ENCODE measurements around the gene GPN1.
"Not testable (repeated sequence)": the region's sequence is repeated elsewhere in the genome, so short reads cannot be mapped to it uniquely, and the experiment has no call there.

Gene GPN1

DNA sequence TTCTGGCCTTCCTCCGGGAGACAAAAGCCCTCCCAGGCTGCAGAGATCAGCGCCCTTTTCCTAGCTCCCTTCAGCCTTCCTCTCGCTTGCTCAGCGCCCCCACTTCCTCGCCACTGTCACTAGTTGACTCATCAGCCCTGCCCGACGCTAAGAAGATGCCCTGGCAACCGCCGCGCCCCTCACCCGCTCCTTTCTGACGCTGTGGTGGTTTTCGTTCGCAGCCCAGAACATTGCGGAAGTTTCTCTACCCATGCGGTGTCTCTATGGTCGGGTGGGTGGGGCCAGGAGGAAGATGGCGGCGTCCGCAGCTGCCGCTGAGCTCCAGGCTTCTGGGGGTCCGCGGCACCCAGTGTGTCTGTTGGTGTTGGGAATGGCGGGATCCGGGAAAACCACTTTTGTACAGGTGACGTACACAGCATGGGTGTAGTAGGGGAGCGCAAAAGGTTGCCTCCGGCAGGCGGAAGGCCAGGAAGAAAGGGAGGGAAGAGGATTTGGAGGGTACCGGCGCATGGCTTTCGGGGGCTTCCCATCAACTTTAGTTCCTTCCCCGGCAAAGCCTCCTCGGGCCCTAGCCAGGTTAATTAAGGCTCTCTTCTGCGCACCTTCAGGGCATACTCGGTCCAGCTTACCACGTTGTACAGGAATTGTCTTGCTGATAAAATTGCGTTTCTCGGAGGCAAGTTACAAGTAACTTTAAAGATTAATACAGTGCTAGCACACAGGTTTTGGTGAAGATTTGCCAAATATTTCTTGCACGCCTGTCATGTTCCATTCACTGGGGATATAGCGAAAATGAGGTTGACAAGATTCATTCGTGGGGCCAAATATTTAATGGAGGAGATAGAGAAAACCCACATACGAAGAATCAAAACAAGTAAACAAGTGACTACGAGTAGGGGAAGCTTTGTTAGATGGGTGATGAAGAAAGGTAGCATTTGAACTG, at the start of gene GPN1, which contains the start of gene CCDC121:
Gene GPN1, plus strand, starts transcription at position 284 of the 943 bp plus-strand sequence. Its CDS starts 9 bp downstream, at position 293.
Gene CCDC121, minus strand, starts transcription at position 246 of the 943 bp plus-strand sequence. CDS start 1,213 bp downstream, outside the sequence.
- DNase-seq: peak; percentile 95

GRCh38 chr2:27581417-27582128, 47.3 kb upstream of the GPN1 start:
- no peak for DNase-seq

GRCh38 chr2:27582129-27582694, 46.6 kb upstream of the GPN1 start:
- DNase-seq: no peak

DNA sequence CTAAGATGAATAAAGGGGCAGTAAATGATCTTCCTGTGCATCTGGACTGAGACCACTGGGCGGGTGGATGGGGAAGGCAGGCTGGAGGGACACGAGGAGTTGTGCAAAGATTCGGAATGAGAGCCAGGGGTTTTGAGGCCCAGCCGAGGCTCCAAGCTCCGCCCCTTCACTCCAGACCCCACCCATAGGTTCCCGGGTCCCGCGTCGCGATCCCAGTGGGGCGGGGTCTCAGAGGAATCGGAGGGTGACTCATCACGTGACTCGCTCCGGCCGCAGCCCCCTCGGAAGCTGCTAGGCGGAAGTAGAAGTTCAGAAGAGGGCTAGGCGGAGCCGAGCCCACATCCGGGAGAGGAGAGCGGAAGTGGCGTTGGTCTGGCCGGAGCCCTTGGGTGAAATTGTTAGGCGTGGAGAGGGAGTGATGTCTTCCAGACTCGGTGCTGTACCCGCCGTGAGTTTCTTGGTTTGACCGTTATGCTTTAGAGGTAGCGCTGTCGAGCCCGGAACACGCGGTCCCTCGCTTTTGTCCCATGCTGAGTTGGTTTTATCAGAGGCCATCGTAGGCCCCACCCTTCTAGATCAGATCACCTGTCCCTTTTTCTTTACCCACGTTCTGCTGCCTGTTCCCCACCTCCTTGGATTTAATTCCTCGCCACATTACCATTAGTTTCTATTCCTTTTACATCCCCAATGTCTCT, 46.0 kb upstream of the GPN1 start, which contains the start of gene ZNF512:
Gene ZNF512, plus strand, starts transcription at position 348 of the 695 bp plus-strand sequence. Its CDS starts 71 bp downstream, at position 419.
- peak; percentile 83 for DNase-seq

DNA sequence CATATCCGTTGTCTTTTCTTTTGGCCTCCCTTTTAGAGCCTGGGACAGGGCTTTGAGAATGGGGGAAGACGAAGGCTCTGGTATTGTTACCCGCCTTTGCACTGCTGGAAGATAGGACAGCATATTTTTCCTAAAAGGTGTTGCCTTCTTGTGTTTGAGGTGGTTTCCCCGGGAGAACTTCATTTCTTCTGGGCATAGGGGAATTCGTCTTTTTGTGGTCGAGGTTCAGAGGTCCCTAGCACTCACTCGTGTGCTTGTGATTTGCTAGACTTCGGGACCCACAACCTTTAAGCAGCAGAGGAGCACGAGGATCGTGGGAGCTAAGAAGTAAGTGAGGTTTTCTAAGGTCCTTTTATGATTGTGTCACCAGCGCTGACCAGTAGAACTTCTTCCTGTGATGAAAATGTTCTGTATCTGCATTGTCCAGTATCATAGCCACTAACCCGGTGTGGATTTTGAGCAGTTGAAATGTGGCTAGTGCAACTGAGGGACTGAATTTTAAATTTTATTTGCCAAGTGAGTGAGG, 45.4 kb upstream of the GPN1 start:
- no peak for DNase-seq

DNA sequence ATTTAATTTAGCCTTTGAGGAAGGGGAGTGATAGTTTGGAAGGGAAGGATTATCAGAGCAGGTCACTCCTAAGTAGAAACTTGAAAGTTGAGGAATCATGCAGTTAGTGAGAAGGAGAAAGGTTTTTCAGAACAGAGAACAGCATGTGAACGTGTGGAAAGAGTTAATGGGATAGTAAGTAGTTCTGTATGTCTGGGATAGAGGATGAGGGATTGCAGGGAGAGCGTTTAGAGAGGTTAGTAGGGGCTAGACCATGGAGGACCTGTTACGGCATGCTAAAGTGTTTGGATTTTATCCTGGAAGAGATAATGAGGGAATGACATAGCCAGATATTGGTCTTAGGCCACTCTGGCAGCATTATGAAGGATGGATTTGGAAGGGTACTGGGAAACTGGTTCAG, 44.3 kb upstream of the GPN1 start:
- no peak for DNase-seq

GRCh38 chr2:27587025-27587424, 41.8 kb upstream of the GPN1 start:
- DNase-seq: no peak

DNA sequence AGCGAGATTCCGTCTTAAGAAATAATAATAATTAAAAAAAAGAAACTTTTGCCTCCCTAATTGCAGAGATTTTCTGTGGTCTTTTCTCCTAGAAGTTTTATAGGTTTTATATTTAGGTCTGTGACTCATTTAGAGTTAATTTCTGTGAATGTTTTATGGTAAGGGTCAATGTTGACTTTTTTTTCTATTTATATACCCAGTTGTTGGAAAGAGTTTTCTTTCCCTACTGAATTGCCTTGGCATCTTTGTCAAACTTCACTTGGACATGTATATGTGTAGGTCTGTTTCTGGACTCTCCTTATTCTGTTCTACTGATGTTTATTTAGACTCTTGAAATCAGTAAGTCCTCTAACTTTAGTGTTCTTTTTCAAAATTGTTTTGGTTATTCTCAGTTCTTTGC, 40.5 kb upstream of the GPN1 start:
- no peak for DNase-seq

GRCh38 chr2:27591745-27592144, 37.1 kb upstream of the GPN1 start:
- no peak for DNase-seq

- DNase-seq: no peak
Observed at GRCh38 chr2:27593240-27593639, 35.6 kb upstream of the GPN1 start.

DNA sequence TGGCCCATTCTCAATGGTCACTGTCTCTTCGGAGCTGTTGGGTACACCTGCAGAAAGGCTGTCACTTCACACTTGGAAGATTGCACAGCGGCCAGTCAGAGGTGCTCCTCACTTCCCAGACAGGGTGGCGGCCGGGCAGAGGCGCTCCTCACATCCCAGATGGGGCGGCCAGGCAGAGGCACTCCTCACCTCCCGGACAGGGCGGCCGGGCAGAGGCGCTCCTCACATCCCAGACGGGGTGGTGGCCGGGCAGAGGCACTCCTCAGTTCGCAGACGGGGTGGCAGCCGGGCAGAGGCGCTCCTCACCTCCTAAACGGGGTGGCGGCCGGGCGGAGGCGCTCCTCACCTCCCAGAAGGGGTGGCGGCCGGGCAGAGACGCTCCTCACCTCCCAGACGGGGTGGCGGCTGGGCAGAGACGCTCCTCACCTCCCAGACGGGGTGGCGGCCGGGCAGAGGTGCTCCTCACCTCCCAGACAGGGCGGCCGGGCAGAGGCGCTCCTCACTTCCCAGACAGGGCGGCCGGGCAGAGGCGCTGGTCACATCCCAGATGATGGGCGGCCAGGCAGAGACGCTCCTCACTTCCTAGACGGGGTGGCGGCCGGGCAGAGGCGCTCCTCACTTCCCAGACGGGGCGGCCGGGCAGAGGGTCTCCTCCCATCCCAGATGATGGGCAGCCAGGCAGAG, 34.7 kb upstream of the GPN1 start:
- not testable (repeated sequence) for DNase-seq

DNA sequence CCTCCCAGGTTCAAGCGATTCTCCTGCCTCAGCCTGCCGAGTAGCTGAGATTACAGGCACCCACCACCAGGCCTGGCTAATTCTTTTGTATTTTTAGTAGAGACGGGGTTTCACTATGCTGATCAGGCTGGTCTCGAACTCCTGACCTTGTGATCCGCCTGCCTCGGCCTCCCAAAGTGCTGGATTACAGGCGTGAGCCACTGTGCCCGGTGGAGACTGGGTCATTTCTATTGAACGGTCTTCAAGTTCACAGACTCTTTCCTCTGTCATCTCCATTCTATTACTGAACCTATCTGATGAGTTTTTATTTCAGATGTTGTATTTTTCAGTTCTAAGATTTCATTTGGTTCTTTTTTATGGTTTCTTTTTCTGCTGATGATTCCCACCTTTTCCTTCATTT, 33.4 kb upstream of the GPN1 start:
- not testable (repeated sequence) for DNase-seq

GRCh38 chr2:27596627-27597026, 32.2 kb upstream of the GPN1 start:
- DNase-seq: no peak

DNA sequence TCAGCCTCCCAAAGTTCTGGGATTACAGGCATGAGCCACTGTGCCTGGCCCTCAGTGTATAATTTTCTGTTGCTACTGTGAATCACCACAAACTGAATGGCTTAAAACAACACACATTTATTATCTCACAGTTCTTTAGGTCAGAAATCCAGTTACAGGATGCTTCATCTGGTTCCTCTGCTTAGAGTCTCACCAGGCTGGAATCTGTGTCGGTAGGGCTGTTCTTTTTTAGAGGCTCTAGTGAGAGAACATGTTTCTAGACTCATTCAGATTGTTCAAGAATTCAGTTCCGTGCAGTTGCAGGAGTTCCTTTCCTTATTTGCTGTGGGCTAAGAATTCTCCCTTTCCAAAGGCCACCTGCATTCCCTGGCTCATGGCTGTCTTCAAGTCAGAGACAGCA, 22.2 kb upstream of the GPN1 start:
- no peak for DNase-seq

DNA sequence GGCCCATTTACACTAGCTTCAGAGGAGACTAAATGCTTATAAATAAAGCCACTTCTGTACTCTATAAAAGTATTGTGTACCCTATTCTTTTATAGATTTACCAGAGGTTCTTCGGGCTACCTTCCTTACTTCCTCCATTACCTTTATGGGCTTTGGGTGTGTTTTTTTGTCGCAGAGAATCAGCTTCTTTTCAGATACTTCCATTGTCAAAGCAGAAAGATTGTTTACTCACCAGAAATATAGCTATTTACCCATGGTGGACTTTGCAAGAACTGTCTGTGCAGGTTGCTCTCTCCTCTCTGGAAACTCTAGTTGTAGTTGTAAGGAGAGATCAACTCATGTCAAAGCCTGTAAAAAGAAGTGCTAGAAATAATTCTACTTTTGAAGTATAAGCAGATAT, 14.9 kb upstream of the GPN1 start:
- DNase-seq: no peak

DNA sequence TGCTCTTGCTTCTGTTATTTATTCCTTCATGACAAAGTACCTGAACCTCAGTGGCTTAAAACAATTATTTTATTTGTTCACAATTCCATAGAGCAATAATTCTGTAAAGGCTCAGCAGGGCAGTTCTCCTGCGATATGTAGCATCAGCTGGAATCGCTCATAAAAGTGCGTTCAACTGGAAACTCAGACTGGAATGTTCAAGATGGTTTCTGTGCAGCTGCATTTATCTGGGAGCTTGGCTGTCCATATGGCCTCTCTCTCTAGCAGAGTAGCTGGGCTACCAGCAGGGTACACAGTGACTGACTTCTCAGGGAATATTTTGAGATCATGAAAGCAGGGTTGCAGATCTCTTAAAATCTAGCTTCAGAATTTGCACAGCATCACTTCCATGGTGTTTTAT, 13.5 kb upstream of the GPN1 start:
- DNase-seq: no peak

DNA sequence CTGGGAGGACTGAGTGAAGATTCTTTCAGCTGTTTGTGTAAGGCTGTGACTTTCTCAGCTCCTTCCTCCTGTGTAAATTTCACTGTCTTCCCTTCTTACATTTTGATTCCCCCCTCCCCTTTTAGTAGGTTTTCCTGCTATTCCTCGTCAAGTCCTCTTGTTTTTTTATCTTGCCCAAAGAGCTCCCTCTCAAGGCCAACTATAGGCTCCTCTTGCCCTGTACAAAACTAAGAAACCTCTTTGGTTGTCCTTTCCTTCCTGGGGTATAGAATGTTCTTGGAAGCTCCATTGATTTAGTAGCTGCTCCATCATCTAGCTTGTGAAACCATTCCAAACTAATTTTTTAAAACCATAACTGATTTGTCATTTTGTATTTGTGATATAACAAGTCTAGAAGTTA, 7.3 kb upstream of the GPN1 start:
- DNase-seq: no peak

DNA sequence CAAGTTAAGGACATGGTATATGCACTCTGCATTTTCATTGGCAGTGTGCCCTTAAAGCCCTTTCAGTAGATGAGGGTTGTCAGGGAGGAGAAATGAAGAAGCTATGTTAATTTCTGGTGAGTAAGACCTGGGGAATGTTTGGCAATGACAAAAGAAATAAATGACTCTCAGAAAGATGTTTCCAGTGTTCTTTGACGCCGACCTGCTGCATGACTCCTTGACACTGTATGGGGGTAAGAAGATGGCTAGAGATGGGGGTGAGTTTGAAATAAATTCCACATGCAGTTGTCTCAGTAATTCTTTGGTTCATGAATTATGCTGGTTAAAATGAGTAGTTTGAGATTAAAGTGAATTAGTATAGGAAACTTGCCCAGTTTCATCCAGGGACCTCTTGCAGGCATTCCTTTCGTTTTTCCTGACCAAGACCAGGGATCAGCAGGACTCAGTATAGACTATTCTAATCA, 5.9 kb upstream of the GPN1 start:
- no peak for DNase-seq

DNA sequence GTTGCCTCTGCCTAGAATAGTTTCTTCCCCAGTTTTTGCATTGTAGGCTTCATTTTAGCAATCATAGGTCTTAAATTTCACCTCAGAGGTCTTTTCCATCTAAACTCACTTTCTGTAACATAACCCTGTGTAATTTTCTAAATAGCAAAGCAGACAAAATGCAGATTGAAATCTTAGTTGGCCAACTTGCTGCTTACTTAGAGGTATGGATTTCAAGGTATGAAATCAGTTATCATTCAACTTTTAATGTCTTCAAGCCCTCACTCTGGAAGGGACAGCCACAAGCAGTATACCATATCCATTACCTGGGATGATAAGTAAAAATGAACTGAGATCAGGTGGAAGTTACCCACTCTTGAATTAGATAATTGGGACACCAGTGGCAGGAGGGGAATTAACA, 3.9 kb upstream of the GPN1 start:
- DNase-seq: no peak

DNA sequence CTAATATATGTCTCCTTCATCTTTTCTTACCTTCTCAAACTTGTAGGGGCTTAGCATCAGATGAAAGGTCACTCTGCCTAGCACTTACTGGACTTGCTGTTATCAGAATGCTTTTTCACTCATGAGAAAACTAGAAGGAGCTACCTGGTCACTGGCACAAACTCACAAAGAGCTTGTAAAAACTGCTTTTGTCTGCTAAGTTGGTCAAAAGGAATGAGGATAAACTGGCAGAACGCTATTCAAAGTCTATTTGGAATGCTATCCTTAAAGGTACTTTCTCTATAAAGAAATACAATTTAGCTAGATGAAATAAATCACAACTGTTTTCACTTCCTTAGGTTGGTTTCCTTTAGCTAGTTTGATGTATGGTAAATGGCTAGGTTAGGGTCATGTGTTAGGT, 2.5 kb upstream of the GPN1 start:
- not testable (repeated sequence) for DNase-seq

DNA sequence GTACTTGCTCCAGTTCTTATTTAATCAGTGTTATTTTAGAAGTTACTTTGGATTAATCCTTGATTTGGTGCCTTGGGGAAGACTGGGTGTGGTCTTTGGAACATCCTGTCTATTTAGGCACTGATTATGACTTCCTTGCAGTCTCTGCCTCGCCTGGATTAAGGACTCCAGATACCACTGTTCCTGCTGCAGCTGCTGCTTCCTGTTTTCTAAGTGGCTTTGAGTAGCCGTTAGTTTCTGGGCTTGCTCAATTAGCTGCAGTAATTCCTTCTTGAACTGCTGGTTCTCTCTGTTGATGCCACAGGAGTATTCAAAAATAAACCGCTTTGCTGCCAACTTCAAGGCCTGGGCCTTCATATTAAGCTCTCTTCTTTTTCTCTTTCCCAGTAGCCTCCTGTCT, 1.9 kb upstream of the GPN1 start:
- DNase-seq: not testable (repeated sequence)
